Muscle layer of colon (tissue), 2 donors: ENCODE data around the gene TAMALIN.

Source experiments
- H3K27ac ChIP-seq: one replicate; pipeline ENCODE4 v1.7.0; 2013; ENCODE audit warnings: low read depth, mild to moderate bottlenecking, low read length, moderate library complexity
- H3K27me3 ChIP-seq, 2 donors: one replicate each; pipeline ENCODE4 v1.7.0; 2013; ENCODE audit warnings: low read length in 2 of 2, mild to moderate bottlenecking in 2 of 2; ENCODE audit not compliant: insufficient read depth in 2 of 2, control insufficient read depth in 1 of 2
- H3K36me3 ChIP-seq: one replicate; pipeline ENCODE4 v1.7.0; 2013; ENCODE audit warnings: mild to moderate bottlenecking, low read length; ENCODE audit not compliant: insufficient read depth
- H3K4me1 ChIP-seq: one replicate; pipeline ENCODE4 v1.7.0; 2013; ENCODE audit warnings: mild to moderate bottlenecking, low read length; ENCODE audit not compliant: insufficient read depth
- H3K4me3 ChIP-seq, 2 donors: one replicate each; pipeline ENCODE4 v1.7.0; 2013; ENCODE audit warnings: low read length in 2 of 2, low read depth in 1 of 2, mild to moderate bottlenecking in 1 of 2, moderate library complexity in 1 of 2
- H3K9ac ChIP-seq: one replicate; pipeline ENCODE4 v1.7.0; 2013; ENCODE audit warnings: low read length
- H3K9me3 ChIP-seq: one replicate; pipeline ENCODE4 v1.7.0; 2013; ENCODE audit warnings: mild to moderate bottlenecking, low read length
- donor health status: abdominal sarcoma.
- donor health status: Adenocarcinoma of cecum.

Gene TAMALIN

GRCh38 chr12:51984657-51985056 is 22.1 kb upstream of the TAMALIN start:
- Histone ChIP-seq H3K4me1 (peaks cover 5% of the 10 kb centered on the region), H3K4me3 (no peak overlapping the region), H3K9me3 (no peaks in the 10 kb centered on the region), H3K27ac (no peak overlapping the region), H3K36me3 (peaks cover 54% of the 10 kb centered on the region), H3K9ac (no peak overlapping the region), H3K27me3 (no peaks in the 10 kb centered on the region)

- Histone ChIP-seq H3K27ac (no peak overlapping the region), H3K36me3 (peaks cover 54% of the 10 kb centered on the region)
Measured at GRCh38 chr12:51985154-51985835, 21.5 kb upstream of the TAMALIN start.

GRCh38 chr12:51986834-51987233 is 19.9 kb upstream of the TAMALIN start:
- Histone ChIP-seq H3K4me1 (no peaks in the 10 kb centered on the region), H3K9me3 (no peaks in the 10 kb centered on the region), H3K4me3 (no peak overlapping the region), H3K9ac (no peak overlapping the region), H3K27me3 (no peaks in the 10 kb centered on the region), H3K27ac (no peak overlapping the region), H3K36me3 (peaks cover 51% of the 10 kb centered on the region)

More at GRCh38 chr12:51985154-51985835, 21.5 kb upstream of the TAMALIN start:
- H3K9ac ChIP-seq = no peak overlapping the region
- H3K4me3 ChIP-seq = no peak overlapping the region
- H3K4me1 ChIP-seq = peaks cover 1% of the 10 kb centered on the region
- H3K9me3 ChIP-seq = no peaks in the 10 kb centered on the region
- H3K27me3 ChIP-seq = no peaks in the 10 kb centered on the region

- H3K27ac ChIP-seq = no peak overlapping the region
- no peak overlapping the region for H3K9ac ChIP-seq
- no peak overlapping the region for H3K4me3 ChIP-seq
- H3K27me3 ChIP-seq = no peaks in the 10 kb centered on the region
- H3K9me3 ChIP-seq = no peaks in the 10 kb centered on the region
- H3K36me3 ChIP-seq = peaks cover 28% of the 10 kb centered on the region
- H3K4me1 ChIP-seq = no peaks in the 10 kb centered on the region
Measured at GRCh38 chr12:51992246-51992645, 14.5 kb upstream of the TAMALIN start.

GRCh38 chr12:51994539-51994820 is 12.3 kb upstream of the TAMALIN start:
- no peaks in the 10 kb centered on the region for H3K4me1 ChIP-seq
- no peaks in the 10 kb centered on the region for H3K27me3 ChIP-seq
- H3K27ac ChIP-seq = no peak overlapping the region
- H3K9me3 ChIP-seq = no peaks in the 10 kb centered on the region
- no peak overlapping the region for H3K4me3 ChIP-seq
- H3K36me3 ChIP-seq = peaks cover 28% of the 10 kb centered on the region
- no peak overlapping the region for H3K9ac ChIP-seq

GRCh38 chr12:51994959-51995358 is 11.8 kb upstream of the TAMALIN start:
- Histone ChIP-seq H3K4me1 (no peaks in the 10 kb centered on the region), H3K4me3 (no peak overlapping the region), H3K27ac (no peak overlapping the region), H3K27me3 (no peaks in the 10 kb centered on the region), H3K9ac (no peak overlapping the region), H3K9me3 (no peaks in the 10 kb centered on the region), H3K36me3 (peaks cover 28% of the 10 kb centered on the region)

- no peak overlapping the region for H3K27ac ChIP-seq
- no peak overlapping the region for H3K9ac ChIP-seq
- no peaks in the 10 kb centered on the region for H3K9me3 ChIP-seq
- no peak overlapping the region for H3K4me3 ChIP-seq
- no peaks in the 10 kb centered on the region for H3K4me1 ChIP-seq
- H3K27me3 ChIP-seq = no peaks in the 10 kb centered on the region
- H3K36me3 ChIP-seq = peaks cover 17% of the 10 kb centered on the region
Measured at GRCh38 chr12:51997136-51997535, 9.6 kb upstream of the TAMALIN start.

GRCh38 chr12:52003016-52003550 is 3.7 kb upstream of the TAMALIN start:
- Histone ChIP-seq H3K27ac (no peak overlapping the region), H3K27me3 (peaks cover 0 to 36% of the 10 kb centered on the region in 2 donors), H3K9me3 (no peaks in the 10 kb centered on the region), H3K4me3 (no peak overlapping the region), H3K9ac (no peak overlapping the region), H3K4me1 (no peaks in the 10 kb centered on the region), H3K36me3 (no peaks in the 10 kb centered on the region)

GRCh38 chr12:52003591-52003990 is 3.2 kb upstream of the TAMALIN start:
- Histone ChIP-seq H3K36me3 (no peaks in the 10 kb centered on the region), H3K27me3 (peaks cover 0 to 36% of the 10 kb centered on the region in 2 donors), H3K27ac (no peak overlapping the region), H3K4me3 (no peak overlapping the region), H3K9me3 (no peaks in the 10 kb centered on the region), H3K4me1 (peaks cover 5% of the 10 kb centered on the region), H3K9ac (no peak overlapping the region)

GRCh38 chr12:52004042-52004648 is 2.6 kb upstream of the TAMALIN start:
- Histone ChIP-seq H3K27ac (no peak overlapping the region), H3K4me3 (no peak overlapping the region), H3K4me1 (peaks cover 10% of the 10 kb centered on the region), H3K27me3 (peaks cover 0 to 36% of the 10 kb centered on the region in 2 donors), H3K36me3 (no peaks in the 10 kb centered on the region), H3K9ac (no peak overlapping the region), H3K9me3 (no peaks in the 10 kb centered on the region)

- Histone ChIP-seq H3K36me3 (no peaks in the 10 kb centered on the region), H3K9ac (no peak overlapping the region), H3K27ac (no peak overlapping the region), H3K27me3 (peaks cover 0 to 36% of the 10 kb centered on the region in 2 donors), H3K4me3 (no peak overlapping the region), H3K9me3 (no peaks in the 10 kb centered on the region), H3K4me1 (peaks cover 22% of the 10 kb centered on the region)
Measured at GRCh38 chr12:52005218-52005902, 1.4 kb upstream of the TAMALIN start.
